Caco-2 (cell line): ENCODE data around the gene ALPK3. TPM values are rescaled to one million over a fixed set of nuclear protein-coding genes. Genes with fewer than 3 reads are reported as not detected.

Source experiments
- BruUV-seq: library from RNA; stranded (reverse); fragments of 400-500 nt; replicated peaks from 2 replicates; lab custom pipeline; 2021; lab: Mats Ljungman, UMichigan
- CTCF ChIA-PET: fragments of 300-600 bp; sonication (Branson Sonifier 250); formaldehyde crosslinking; loops from one replicate; lab custom pipeline; 2022; ENCODE audit warnings: antibody characterized with exemption; lab: Charles Lee
- POLR2A ChIA-PET: fragments of 300-600 bp; sonication (Branson Sonifier 250); formaldehyde crosslinking; loops from one replicate; lab custom pipeline; 2022; ENCODE audit warnings: antibody characterized with exemption; lab: Charles Lee
- DNase-seq, 2 experiments: peaks; one replicate each; pipeline versions ENCODE4 v3.0.0 to v3.0.0-alpha.2; 2020 to 2022
- H3K27me3 ChIP-seq: replicated peaks from 2 replicates; pipeline ENCODE4 v1.6.0; 2011; ENCODE audit warnings: low read length; ENCODE audit not compliant: control insufficient read depth, insufficient read depth
- H3K36me3 ChIP-seq: 2 replicates; pipeline ENCODE4 v1.5.1; 2011; ENCODE audit warnings: low read length; ENCODE audit not compliant: control insufficient read depth, insufficient read depth
- H3K4me1 ChIP-seq: fragments of 250-450 bp; sonication (Bioruptor Pico); 2 replicates; pipeline ENCODE4 v1.5.1; 2020; ENCODE audit warnings: mild to moderate bottlenecking
- H3K4me3 ChIP-seq: 2 replicates; pipeline ENCODE4 v1.5.1; 2011; ENCODE audit warnings: low read depth, mild to moderate bottlenecking, control low read depth, low read length
- H3K9me3 ChIP-seq: fragments of 250-450 bp; sonication (Bioruptor Pico); 2 replicates; pipeline ENCODE4 v1.5.1; 2020; ENCODE audit warnings: mild to moderate bottlenecking, moderate library complexity
- H3K27ac Mint-ChIP-seq: one replicate; pipeline ENCODE4 v1.8.0; 2022; ENCODE audit warnings: mixed read lengths; ENCODE audit not compliant: unreplicated experiment
- H3K27me3 Mint-ChIP-seq: one replicate; pipeline ENCODE4 v1.8.0; 2022; ENCODE audit warnings: mixed read lengths; ENCODE audit not compliant: insufficient read depth, unreplicated experiment
- H3K36me3 Mint-ChIP-seq: one replicate; pipeline ENCODE4 v1.8.0; 2022; ENCODE audit warnings: mild to moderate bottlenecking, mixed read lengths; ENCODE audit not compliant: insufficient read depth, unreplicated experiment
- H3K4me1 Mint-ChIP-seq: one replicate; pipeline ENCODE4 v1.8.0; 2022; ENCODE audit warnings: low read depth, mixed read lengths; ENCODE audit not compliant: unreplicated experiment
- H3K4me3 Mint-ChIP-seq: one replicate; pipeline ENCODE4 v1.8.0; 2022; ENCODE audit warnings: mild to moderate bottlenecking, moderate library complexity, mixed read lengths; ENCODE audit not compliant: unreplicated experiment
- H3K9me3 Mint-ChIP-seq: one replicate; pipeline ENCODE4 v1.8.0; 2022; ENCODE audit warnings: mixed read lengths; ENCODE audit not compliant: unreplicated experiment
- CTCF ChIP-seq, 2 experiments: fragments of 200-600 bp in 1 of 2; IDR thresholded peaks; 1 replicate in 1 of 2; 2 replicates in 1 of 2; pipeline versions ENCODE4 v1.5.1 to v1.8.0; 2011 to 2022; ENCODE audit warnings: antibody characterized with exemption in 1 of 2, control low read depth in 1 of 2, inconsistent platforms in 1 of 2, low read depth in 1 of 2, low read length in 1 of 2, mild to moderate bottlenecking in 1 of 2, moderate library complexity in 1 of 2; ENCODE audit not compliant: insufficient read depth in 1 of 2, severe bottlenecking in 1 of 2, unreplicated experiment in 1 of 2
- intact Hi-C: fragments of 100-400 bp; cut with micrococcal nuclease; formaldehyde crosslinking; loops from one replicate; pipeline ENCODE4 v1.10.0; 2022; ENCODE audit not compliant: unreplicated experiment
- total RNA-seq: library from RNA; stranded (reverse); gene quantifications from 2 replicates; pipeline ENCODE4 v1.2.3, GENCODE V29; 2022

ALPK3 gene
- total RNA-seq, 1 experiment from 2014 or later: 0.43 TPM

GRCh38 chr15:84909029-84909428, 91.9 kb downstream of the ALPK3 start:
- Mint-ChIP-seq H3K36me3 (peaks cover 7% of the 10 kb centered on the region), H3K27me3 (no peaks in the 10 kb centered on the region), H3K9me3 (no peaks in the 10 kb centered on the region), H3K4me3 (no peak overlapping the region), H3K27ac (no peak overlapping the region), H3K4me1 (peaks cover 22% of the 10 kb centered on the region)
- no peak overlapping the region for H3K4me3 ChIP-seq
- H3K9me3 ChIP-seq: no peaks in the 10 kb centered on the region
- DNase-seq: no peak
- no peaks in the 10 kb centered on the region for H3K36me3 ChIP-seq
- CTCF ChIA-PET: interaction anchor here (1.3 kb wide), 1 partner anchor 19 kb away, joined by 3 read pairs; no protein-coding TSS in a partner anchor
- no TSS peak for BruUV-seq
- no peak for TF ChIP-seq CTCF (IDR thresholded peaks at IDR 0.05; ENCODE audit: insufficient read depth in 1 of 2, low read depth in 1 of 2, low read length in 1 of 2, severe bottlenecking in 1 of 2, unreplicated experiment in 1 of 2)
- peaks cover 24% of the 10 kb centered on the region for H3K4me1 ChIP-seq
- POLR2A ChIA-PET: no interaction called here
- intact Hi-C loops: no loop called here
- H3K27me3 ChIP-seq: no peaks in the 10 kb centered on the region; the same call in 1 of the 2 replicates

GRCh38 chr15:84909782-84910181, 92.6 kb downstream of the ALPK3 start:
- no peak overlapping the region for H3K4me3 Mint-ChIP-seq
- BruUV-seq: no TSS peak
- no peak overlapping the region for H3K27ac Mint-ChIP-seq
- POLR2A ChIA-PET: no interaction called here
- Histone ChIP-seq H3K4me3 (no peak overlapping the region), H3K9me3 (no peaks in the 10 kb centered on the region), H3K4me1 (peaks cover 28% of the 10 kb centered on the region), H3K27me3 (no peaks in the 10 kb centered on the region), H3K36me3 (no peaks in the 10 kb centered on the region)
- intact Hi-C loops: no loop called here
- DNase-seq: no peak
- peaks cover 7% of the 10 kb centered on the region for H3K36me3 Mint-ChIP-seq
- H3K27me3 Mint-ChIP-seq: no peaks in the 10 kb centered on the region
- CTCF ChIA-PET: interaction anchor here (1.3 kb wide), 1 partner anchor 19 kb away, joined by 3 read pairs; no protein-coding TSS in a partner anchor
- H3K4me1 Mint-ChIP-seq: peaks cover 25% of the 10 kb centered on the region
- no peak for TF ChIP-seq CTCF (IDR thresholded peaks at IDR 0.05; ENCODE audit: insufficient read depth in 1 of 2, low read depth in 1 of 2, low read length in 1 of 2, severe bottlenecking in 1 of 2, unreplicated experiment in 1 of 2)
- H3K9me3 Mint-ChIP-seq: no peaks in the 10 kb centered on the region

GRCh38 chr15:84910928-84911623, 93.9 kb downstream of the ALPK3 start:
- no peak overlapping the region for H3K4me3 Mint-ChIP-seq
- H3K9me3 Mint-ChIP-seq: no peaks in the 10 kb centered on the region
- BruUV-seq: no TSS peak
- no peak overlapping the region for H3K27ac Mint-ChIP-seq
- H3K36me3 ChIP-seq: no peaks in the 10 kb centered on the region
- no peak overlapping the region for H3K4me3 ChIP-seq
- H3K36me3 Mint-ChIP-seq: peaks cover 7% of the 10 kb centered on the region
- no peak for DNase-seq
- ChIA-PET POLR2A (interaction anchor here (0.5 kb wide), 1 partner anchor 14 kb away, joined by 5 read pairs; no protein-coding TSS in a partner anchor), CTCF (no interaction called here)
- H3K27me3 ChIP-seq: no peaks in the 10 kb centered on the region; the same call in 1 of the 2 replicates
- peaks cover 34% of the 10 kb centered on the region for H3K4me1 Mint-ChIP-seq
- H3K9me3 ChIP-seq: no peaks in the 10 kb centered on the region
- TF ChIP-seq CTCF (IDR thresholded peaks at IDR 0.05; ENCODE audit: insufficient read depth in 1 of 2, low read depth in 1 of 2, low read length in 1 of 2, severe bottlenecking in 1 of 2, unreplicated experiment in 1 of 2): no peak
- intact Hi-C loops: no loop called here
- H3K27me3 Mint-ChIP-seq: no peaks in the 10 kb centered on the region
- peaks cover 36% of the 10 kb centered on the region for H3K4me1 ChIP-seq
